HG02981 (cell line): Measurements from ENCODE around the gene CLSTN1.
"Not testable (repeated sequence)": the region's sequence is repeated elsewhere in the genome, so short reads cannot be mapped to it uniquely, and the experiment has no call there.

Experiments
- ATAC-seq: cut with Tn5 transposase; IDR thresholded peaks from one replicate; pipeline ENCODE4 v1.9.1; 2021; ENCODE audit warnings: mild to moderate bottlenecking, moderate library complexity; ENCODE audit not compliant: unreplicated experiment

Gene CLSTN1

DNA sequence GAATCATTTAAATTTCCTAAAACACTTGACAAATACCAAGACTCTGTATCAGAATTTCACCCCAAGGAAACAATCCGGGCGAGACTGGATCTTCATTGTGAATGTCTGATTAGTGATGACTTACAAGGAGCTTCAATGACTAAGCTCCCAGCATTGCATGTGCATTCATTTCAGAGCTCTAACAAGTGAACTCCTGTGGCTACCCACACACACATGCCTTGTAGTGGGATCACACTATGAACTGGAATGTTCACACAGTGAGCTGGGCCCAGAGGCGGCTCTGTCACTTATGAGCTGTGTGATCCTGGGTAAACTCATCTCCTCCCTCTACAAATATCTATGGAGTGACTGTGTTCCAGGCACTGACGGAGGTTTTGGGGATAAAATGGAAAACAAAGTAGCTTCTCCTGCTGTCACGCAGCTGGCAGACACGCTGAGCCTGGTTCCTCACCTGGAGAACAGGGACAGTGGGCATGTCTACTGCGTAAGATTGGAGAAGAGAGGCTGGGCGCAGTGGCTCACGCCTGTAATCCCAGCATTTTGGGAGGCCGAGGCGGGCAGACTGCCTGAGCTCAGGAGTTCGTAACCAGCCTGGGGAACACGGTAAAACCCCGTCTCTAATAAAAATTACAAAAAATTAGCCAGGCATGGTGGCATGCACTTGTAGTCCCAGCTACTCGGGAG, 56.9 kb downstream of the CLSTN1 start:
- ATAC-seq: no peak

DNA sequence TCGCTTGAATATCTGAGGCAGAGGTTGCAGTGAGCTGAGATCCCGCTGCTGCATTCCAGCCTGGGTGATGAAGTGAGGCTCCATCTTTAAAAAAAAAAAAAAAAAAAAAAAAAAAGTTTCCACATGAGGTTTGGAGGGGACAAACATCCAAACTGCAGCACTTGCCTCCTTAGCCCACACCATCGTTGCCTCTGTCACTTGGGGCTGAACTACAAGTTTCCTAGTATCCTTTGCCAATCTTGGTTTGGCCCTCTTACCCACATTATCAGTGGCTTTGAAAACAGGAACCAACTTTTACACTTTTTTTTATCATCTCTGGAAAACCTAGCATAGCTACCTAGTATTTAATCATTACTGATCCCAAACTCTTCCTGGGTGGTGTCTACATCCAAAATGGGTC, 59.2 kb downstream of the CLSTN1 start:
- ATAC-seq: no peak

DNA sequence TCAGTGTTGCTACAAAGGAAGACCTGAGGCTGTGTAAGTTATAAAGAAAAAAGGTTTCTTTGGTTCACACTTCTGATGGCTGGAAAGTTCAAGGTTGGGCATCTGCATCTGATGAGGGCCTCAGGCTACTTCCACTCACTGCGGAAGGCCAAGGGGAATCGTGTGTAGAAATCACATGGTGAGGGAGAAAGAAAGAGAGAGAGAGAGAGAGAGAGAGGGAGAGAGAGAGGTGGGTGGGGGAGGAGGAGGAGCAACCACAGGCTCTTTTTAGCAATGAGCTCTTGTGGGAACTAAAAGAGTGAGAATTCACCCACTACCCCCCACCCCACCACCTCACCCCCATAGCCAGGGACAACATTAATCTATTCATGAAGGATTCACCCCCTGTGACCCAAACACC, 59.9 kb downstream of the CLSTN1 start:
- no peak for ATAC-seq

DNA sequence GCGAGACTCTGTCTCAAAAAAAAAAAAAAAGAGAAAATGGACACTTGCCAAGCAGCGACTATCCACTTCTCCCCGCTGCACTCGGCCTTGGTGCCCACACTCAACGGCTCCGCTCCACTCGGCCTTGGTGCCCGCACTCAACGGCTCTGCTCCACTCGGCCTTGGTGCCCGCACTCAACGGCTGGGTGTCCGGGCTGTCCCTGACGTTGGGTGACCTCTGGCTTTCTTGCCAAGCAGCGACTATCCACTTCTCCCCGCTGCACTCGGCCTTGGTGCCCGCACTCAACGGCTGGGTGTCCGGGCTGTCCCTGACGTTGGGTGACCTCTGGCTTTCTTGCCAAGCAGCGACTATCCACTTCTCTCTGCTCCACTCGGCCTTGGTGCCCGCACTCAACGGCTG, 61.3 kb downstream of the CLSTN1 start:
- not testable (repeated sequence) for ATAC-seq

DNA sequence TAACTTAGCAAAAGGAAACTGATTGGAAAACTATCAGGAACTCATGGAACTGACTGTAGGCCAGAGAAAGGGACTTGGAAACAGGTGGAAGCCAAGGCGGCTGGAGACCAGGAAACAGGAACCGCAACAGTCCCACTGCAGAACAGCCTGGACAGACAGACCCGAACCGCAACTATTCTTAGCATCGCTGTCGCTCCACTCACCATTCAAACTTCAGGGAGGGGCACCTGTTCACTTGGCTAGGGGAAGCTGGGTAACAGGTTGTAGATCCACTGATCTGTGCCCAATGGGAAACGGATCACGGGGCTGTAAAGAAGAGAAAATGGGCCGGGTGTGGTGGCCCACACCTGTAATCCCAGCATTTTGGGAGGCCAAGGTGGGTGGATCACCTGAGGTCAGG, 61.9 kb downstream of the CLSTN1 start:
- no peak for ATAC-seq

DNA sequence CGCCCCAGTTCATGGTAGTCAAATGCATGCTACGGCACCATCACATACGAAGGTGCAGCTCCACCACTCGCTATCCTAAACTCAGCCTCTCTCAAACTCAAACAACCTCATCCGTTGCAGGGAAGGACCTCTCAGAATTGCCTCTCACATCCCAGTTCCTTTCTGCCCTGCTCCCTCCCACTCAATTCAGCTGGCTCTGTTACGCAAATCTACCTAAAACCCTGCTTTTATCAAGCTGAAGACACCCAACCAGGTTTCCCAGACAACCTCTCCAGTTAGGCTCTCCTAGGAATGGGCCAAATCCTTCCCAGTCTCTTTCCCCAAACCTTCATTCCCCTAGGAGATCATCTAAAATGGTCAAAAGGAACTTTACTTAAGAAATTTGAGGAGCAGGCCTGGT, 62.9 kb downstream of the CLSTN1 start:
- no peak for ATAC-seq

DNA sequence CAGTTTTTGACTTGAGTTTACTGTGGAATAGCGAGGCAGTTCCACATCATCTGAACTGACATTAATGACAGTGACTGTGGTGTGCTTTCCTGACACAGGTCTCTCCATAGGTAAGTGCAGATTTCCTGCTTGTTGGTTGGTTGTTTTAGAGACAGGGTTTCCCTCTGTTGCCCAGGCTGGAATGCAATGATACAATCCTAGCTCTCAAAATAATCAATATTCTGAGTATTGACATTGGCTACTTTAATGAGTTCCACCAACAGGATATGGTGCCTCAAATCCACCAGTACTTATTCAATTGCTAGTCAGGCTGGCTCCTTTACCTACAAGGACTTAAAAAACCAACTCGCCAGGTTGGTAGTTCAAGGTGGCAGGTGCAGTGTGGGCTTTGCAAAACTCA, 63.8 kb downstream of the CLSTN1 start:
- no peak for ATAC-seq

DNA sequence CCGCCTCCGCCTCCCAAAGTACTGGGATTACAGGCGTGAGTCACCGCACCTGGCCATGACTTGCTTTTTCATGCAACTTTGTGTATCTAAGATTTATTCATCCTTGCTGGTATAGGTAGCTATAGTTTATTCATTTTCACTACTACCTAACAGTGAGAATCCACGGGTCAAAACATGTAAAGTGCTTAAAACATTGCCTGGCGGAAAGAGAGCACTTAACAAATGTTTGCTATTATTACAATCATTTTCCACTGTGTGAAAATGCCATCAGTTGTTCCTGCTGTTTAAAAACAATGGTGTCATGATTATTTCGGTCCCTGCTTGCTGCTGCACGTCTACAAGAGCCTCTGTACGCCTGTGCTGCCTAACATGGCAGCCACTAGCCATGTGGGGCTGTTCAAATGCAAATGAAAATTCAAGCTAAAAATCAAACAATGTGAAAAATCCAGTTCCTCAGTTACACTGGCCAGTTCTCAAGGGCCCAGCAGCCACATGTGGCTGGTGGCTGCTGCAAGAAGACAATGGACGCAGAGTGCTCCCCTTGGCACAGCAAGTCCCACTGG, 65.1 kb downstream of the CLSTN1 start:
- no peak for ATAC-seq

DNA sequence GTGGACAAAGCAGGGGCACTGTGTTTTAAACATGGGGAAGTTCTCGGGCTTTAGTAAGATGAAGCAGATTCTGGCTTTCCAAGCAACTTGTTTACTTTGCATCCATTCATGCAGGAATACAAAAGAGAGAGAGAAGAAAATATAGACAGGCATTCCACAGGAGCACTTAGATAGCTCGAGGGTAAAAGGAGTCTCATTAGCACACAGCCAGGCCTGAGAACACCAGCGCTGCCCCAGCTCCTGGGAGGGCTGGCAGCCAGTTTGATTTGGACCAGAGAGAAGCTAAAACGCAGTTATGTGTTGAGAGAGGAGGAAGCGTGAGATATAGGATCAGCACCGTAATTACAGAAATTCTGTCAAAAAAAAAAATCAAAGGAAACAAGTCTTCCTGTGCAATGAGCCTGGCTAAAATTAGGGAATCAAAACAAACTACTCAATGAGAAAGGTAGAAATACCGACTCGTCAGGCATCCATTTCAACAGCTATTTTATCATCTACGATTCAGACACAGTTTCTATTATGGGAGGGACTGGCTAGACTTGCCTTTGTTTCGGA, 68.2 kb downstream of the CLSTN1 start:
- no peak for ATAC-seq

DNA sequence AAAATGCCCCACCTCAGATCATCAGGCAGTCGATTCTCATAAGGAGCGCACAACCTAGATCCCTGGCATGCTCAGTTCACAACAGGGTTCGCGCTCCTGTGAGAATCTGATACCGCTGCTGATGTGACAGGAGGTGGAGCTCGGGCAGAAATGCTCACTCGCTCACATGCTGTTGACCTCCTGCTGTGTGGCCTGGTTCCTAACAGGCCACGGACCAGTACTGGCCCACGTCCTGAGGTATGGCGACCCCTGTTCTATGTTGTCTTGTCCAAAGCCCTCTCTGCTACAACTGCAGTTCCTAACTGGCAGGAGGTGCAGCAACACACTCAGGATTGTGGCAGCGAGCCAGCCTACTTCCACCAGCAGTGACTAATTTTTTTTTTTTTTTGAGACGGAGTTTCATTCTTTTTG, 70.6 kb downstream of the CLSTN1 start:
- no peak for ATAC-seq

DNA sequence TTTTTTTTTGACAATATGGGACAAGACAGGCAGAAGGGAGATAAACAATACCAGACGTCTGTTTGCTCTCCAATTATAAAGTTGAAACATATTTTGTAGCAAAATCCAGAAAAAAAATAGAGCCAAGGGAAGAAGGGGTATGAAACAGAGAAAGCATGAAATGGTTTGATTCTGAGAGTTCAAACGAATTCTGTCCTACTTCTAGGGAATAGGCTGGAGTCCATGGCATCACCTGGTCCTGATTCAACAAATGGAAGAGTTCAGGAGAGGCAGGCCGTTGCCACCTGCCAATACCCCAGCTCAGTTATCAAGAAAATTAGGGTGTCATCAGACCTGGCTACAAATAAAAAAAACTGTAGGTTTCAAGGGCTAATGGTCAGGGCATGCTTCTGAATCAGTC, 71.8 kb downstream of the CLSTN1 start:
- ATAC-seq: no peak

DNA sequence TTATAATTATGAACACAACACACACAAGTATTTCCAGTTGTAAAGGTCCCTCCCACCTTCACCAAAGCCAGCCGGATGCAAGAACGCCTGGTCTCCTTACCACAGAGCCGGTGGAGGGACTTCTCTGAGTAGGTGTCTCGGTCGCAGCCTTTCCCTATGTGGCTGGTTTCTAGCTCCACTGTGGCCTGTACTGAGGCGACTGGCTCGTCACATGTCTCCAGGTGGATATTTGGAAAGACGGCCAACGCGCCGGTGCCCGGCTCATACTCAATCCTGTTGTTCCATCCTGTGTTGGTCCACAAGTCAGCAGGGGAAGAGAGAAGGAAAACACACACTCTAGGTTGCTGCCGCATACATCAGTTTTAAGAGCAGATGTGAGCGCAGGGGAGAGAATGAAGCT, 74.4 kb downstream of the CLSTN1 start:
- no peak for ATAC-seq

DNA sequence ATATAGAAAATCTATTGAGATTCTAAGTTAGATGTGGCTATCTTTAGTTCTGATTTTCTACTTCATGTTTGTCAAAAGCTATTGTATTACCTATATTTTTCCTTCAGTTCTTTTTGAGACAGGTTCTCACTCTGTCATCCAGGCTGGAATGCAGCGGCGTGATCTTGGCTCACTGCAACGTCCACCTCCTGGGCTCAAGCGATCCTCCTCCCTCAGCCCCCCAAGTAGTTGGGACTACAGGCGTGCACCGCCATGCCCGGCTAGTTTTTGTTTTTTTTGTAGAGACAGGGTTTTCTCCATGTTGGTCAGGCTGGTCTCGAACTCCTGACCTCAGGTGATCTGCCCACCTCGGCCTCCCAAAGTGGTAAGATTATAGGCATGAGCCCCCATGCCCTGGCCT, 75.4 kb downstream of the CLSTN1 start:
- ATAC-seq: not testable (repeated sequence)

DNA sequence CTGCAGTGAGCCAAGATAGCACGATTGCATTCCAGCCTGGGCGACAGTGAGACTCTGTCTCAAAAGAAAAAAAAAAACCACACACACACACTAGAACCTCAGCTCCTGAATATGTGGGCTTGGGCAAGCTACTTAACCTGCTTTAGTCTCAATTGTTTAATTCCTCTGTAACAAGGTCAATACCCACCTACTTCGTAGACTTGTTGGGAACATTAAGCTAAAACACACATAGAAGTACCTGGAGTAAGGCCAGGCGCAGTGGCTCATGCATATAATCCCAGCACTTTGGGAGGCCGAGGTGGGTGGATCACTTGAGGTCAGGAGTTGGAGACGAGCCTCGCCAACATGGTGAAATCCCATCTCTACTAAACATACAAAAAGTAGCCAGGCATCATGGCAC, 77.1 kb downstream of the CLSTN1 start:
- no peak for ATAC-seq

DNA sequence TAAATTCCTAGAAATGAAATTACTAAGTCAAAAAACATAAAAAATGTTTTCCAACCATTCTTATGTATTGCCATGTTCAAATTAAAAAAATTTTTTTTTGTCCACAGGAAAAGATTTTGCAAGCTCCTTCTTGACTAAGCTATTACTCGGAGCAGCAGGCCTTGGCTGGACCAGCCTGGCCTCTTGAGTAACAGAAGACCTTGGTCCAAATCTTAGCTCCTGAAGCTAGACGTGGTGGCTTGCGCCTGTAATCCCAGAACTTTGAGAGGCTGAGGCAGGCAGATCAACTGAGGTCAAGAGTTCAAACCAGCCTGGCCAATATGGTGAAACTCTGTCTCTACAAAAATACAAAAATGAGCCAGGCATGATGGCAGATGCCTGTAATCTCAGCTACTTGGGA, 77.6 kb downstream of the CLSTN1 start:
- no peak for ATAC-seq

DNA sequence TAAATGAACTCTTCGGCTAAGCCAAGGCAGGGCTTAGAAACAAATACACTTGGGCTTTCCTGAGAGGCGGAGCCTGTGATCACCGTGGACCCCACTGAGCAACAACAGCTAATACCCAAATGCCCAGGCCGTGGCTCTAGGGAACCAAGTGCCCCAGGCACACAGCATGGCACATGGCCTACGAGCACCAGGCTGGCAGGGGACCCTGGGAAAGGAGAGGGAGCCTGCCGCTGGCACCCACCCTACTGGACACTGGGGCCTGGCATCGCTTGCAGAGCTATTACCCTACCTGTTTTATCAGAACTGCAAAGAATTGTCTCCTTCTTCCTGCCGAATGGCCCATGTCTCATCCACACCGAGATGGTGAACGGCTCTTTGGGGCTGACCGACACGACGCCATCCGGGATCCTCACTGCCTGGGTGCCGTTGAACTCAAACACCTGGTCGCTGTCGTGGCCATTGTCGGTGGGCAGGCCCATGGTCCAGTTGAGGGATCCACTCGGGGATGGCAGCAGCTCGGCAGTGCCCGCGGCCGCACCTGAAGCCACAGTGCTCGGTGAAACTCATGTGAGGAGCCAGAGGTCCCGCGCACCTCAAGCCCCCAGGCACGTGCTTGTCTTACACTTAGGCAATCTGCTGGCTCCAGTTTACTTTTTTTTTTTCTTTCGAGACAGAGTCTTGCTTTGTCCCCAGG, 79.5 kb downstream of the CLSTN1 start:
- ATAC-seq: no peak

DNA sequence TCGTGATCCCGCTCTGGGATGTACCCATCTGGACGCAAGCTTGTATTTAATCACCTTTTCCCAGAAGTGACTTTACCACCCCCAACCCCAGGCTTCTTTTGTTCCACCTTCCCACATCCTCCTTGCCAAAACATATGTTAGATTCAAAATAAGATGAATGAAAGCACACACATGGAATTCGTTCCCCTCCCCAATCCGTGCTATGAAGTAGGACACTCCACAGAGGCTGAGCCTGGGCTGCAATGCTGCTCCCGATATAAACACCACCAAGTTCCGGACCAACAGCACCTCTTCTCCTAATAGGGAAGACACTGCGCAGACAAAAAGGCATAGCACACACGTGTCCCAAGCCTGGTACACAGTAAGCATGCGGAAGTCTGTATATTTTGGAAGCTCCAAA, 86.1 kb downstream of the CLSTN1 start:
- ATAC-seq: no peak

DNA sequence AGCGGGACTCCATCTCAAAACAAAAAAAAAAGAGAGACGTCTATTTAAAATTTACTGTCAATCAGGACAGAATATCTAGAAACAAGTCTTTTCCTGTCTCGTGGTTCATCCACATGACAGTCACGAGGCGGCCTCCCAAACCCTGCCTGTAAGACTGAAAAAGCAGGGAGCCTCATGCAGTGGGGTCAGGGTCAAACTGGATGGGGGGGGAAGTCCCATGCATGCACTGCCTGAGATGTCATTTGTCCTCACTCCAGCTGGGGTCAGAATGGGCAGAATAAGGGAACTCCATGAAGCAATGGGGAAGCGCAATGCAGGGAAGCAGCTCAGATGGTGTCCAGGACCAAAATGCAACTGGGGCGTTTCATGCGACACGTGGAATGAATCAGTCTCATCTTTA, 86.7 kb downstream of the CLSTN1 start:
- ATAC-seq: no peak

DNA sequence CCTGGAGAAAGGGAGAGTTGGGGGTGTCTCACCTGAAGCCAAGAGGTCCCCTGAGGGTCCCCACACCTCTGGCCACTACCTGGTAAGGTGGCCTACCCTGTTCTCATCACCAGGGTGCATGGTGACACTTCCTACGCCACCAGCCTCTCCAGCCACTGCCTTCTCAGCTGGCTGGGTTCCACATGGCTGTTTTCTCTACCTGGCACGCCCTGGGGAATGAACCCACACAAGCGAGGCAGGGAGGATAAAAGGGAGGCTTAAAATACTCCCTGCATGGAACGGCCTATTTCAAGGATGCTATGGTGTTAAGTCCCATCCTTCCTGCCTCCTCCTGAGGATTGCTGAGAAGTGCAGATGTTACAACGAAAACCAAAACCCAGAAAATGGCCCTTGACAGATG, 87.5 kb downstream of the CLSTN1 start:
- no peak for ATAC-seq

DNA sequence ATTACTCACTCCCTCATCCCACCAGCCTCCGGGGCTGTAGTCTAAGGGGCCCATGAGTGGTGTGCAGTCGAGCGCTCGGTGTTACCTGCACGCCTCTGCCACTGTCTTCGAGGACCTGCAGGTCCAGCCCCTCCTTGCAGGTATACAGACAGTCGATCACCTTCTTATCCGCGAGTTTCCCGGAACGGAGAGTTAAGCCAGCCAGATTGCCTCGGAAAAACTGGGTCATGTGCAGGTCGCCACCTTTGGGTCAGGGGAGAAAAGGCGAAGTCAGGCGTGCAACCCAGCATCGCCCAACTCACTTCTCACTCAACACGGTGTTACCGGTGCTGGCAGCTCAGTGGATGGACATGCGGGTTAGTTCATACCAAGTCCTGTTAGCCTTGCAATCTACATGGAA, 88.0 kb downstream of the CLSTN1 start:
- no peak for ATAC-seq

DNA sequence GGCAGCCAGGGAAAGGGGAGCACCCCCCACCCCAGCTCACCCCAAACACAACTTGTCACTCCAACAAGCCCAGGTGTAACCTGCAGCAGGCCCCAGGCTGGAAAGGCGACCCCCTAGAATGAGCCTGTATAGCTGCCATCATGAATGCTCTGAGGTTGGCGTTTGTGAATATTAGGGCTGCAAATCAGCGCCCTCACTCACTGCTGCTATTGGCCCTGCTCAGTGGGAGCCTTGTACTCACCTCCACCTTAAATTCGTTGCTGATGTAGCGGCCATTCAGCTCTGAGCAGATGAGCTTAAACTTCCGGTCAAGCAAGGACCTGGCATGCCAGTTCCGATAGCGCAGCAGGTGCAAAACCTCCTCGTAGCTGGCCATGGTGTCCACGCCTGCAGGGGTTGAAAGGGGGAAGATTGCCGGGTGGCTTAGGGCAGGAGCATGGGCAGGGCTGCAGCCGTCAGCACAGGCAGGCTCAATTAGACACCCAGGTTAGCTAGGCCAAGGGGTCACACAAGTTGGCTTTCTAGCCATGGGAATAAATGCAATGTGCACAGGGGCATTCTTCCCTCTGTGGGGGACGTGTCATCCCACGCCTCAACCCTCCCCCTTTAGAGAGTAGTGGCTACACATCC, 90.5 kb downstream of the CLSTN1 start:
- ATAC-seq: no peak
